ENCODE data around the gene MCTP1.

DNA sequence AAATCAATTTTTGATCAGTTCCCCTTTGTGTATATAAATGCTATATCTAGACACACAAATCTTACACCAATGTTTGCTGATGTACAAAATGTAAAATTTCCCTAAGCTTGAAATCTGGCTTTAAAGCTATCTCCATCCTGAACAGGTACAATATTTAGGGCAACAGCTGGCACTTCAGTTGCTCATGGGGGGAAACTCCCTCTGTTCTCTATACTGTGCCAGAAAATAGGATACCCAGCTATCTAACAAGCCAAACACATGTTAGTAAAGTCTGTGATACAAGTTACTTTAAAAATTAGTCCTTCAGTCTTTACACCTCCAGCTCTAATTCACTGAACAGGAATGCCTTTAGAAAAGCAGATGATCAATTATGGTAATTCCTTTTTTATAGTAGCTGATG, 474.6 kb downstream of the MCTP1 start:
- TF ChIP-seq, protein P1, sequence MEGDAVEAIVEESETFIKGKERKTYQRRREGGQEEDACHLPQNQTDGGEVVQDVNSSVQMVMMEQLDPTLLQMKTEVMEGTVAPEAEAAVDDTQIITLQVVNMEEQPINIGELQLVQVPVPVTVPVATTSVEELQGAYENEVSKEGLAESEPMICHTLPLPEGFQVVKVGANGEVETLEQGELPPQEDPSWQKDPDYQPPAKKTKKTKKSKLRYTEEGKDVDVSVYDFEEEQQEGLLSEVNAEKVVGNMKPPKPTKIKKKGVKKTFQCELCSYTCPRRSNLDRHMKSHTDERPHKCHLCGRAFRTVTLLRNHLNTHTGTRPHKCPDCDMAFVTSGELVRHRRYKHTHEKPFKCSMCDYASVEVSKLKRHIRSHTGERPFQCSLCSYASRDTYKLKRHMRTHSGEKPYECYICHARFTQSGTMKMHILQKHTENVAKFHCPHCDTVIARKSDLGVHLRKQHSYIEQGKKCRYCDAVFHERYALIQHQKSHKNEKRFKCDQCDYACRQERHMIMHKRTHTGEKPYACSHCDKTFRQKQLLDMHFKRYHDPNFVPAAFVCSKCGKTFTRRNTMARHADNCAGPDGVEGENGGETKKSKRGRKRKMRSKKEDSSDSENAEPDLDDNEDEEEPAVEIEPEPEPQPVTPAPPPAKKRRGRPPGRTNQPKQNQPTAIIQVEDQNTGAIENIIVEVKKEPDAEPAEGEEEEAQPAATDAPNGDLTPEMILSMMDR (conservative IDR thresholded peaks at IDR 0.05) = no peak
- no peak for TF ChIP-seq ZFX (IDR thresholded peaks at IDR 0.05)
